ENCODE measurements around the gene SNRNP200. TPM values are rescaled to one million over a fixed set of nuclear protein-coding genes. Genes with fewer than 3 reads are reported as not detected.

The SNRNP200 gene
- polyA plus RNA-seq, 1 donor (not counting 4 experiments of a cell fraction or from before 2014, with no cell fraction given), result 78.4 TPM

DNA sequence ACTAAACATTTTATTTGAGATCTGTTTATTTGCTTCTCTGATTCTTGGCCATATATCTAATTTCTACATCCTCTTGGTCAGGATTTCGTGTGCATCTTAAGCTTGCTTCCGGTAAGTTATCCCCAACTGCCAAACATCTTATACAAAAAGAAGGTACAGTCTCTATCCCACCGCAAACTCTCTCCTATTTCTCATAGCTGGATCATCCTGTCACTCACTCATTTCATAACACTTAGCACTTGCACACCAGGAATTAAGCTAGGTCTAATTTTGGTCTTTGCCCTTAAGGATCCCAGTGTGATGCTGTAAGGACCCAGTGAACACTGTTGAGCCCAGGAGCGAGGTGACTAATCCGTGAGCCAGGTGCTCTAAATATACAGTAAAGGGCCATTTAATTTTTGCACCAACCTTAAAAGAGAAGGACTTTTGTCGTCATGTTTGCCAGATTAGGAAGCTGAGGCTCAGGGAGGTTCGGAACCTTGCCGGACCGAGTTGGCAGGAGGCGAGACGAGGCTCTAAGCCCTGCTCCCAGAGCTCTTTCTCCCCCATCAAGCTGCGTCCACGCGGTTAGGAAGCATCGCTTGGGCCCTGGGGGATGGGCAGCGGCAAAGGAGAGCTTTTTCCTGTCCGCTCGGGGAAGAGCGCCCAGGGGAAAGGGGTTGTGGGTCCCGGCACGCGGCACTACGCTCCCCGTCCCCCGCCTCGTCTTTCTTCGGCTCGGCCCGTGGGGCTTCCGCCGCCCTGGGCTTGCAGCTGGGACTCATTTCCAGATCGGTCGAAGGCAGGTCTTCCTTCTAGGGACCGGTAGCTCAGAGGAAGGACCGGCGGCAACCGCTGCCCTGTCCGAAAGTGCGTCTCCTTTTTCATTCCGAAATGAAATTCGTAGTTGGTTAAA lies 15.6 kb upstream of the SNRNP200 start:
- dilution Hi-C loops (cut with MboI; ENCODE audit: extremely low pct_ligation_motif_present, low sequenced_read_pairs), result no loop called here
- H3K4me1 ChIP-seq (ENCODE audit: control insufficient read depth, extremely low read depth, insufficient read depth, low read length), result peaks cover 16% of the 10 kb centered on the region
- H2AFZ ChIP-seq (ENCODE audit: control insufficient read depth, low read length), result peak overlapping the region; percentile 45
- H3K27me3 ChIP-seq (ENCODE audit: control insufficient read depth, extremely low read depth, insufficient read depth, low read length), result peaks cover 21% of the 10 kb centered on the region
- H3K79me2 ChIP-seq (ENCODE audit: control insufficient read depth, insufficient read depth, low read length), result no peaks in the 10 kb centered on the region
- no peaks in the 10 kb centered on the region for H3K36me3 ChIP-seq (ENCODE audit: control insufficient read depth in 2 of 2, extremely low read depth in 1 of 2, insufficient read depth in 2 of 2, low read length in 2 of 2)
- no peaks in the 10 kb centered on the region for H3K9me3 ChIP-seq (ENCODE audit: control insufficient read depth, low read depth, low read length)
- no peak for TF ChIP-seq EZH2 (IDR thresholded peaks at IDR 0.05; ENCODE audit: low read length)
- TF ChIP-seq, protein P1, sequence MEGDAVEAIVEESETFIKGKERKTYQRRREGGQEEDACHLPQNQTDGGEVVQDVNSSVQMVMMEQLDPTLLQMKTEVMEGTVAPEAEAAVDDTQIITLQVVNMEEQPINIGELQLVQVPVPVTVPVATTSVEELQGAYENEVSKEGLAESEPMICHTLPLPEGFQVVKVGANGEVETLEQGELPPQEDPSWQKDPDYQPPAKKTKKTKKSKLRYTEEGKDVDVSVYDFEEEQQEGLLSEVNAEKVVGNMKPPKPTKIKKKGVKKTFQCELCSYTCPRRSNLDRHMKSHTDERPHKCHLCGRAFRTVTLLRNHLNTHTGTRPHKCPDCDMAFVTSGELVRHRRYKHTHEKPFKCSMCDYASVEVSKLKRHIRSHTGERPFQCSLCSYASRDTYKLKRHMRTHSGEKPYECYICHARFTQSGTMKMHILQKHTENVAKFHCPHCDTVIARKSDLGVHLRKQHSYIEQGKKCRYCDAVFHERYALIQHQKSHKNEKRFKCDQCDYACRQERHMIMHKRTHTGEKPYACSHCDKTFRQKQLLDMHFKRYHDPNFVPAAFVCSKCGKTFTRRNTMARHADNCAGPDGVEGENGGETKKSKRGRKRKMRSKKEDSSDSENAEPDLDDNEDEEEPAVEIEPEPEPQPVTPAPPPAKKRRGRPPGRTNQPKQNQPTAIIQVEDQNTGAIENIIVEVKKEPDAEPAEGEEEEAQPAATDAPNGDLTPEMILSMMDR (optimal IDR thresholded peaks at IDR 0.05 in 1 of 3, IDR thresholded peaks at IDR 0.05 in 1 of 3, conservative IDR thresholded peaks at IDR 0.05 in 1 of 3; ENCODE audit: extremely low read depth in 1 of 3, insufficient read depth in 2 of 3, low read length in 3 of 3), result no peak
- no peaks in the 10 kb centered on the region for H4K20me1 ChIP-seq (ENCODE audit: control insufficient read depth, extremely low read depth, insufficient read depth, low read length)
- DNase-seq (ENCODE audit: low read depth, low spot score) (no peak), FAIRE-seq (no peak)
- peak overlapping the region; percentile 35 for H3K9ac ChIP-seq (ENCODE audit: control insufficient read depth, extremely low read depth, insufficient read depth, low read length)
- H3K4me3 ChIP-seq (ENCODE audit: control insufficient read depth in 2 of 3, extremely low read depth in 1 of 3, insufficient read depth in 2 of 3, low read depth in 1 of 3, low read length in 3 of 3), result peak overlapping the region; percentile 36 to 71 (median 64)
- no peak overlapping the region for H3K27ac ChIP-seq (ENCODE audit: control insufficient read depth, insufficient read depth, low read length)
- no peaks in the 10 kb centered on the region for H3K9me1 ChIP-seq (ENCODE audit: control insufficient read depth, extremely low read depth, insufficient read depth, low read length)
- H3K4me2 ChIP-seq (ENCODE audit: control insufficient read depth, extremely low read depth, insufficient read depth, low read depth, low read length), result peak overlapping the region; percentile 91

DNA sequence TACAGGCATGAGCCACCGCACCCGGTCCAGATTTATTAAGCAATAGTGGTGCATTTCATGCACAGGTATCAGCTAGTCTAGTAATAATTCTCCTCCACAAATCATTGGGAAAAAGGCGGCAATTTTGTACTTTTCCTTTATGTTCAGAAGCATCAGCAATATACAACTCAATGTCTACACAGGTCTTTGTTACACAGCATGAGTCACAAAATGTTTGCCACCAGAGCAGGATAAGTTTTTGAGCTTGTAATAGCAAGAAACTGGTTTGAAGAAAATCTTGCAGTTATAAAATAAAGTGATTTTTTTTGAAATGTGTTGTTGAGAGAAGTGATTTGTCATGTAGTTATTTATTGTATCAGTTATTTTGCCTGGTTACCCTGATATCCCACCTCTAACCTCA lies 15.0 kb upstream of the SNRNP200 start:
- DNase-seq (ENCODE audit: low read depth, low spot score) (no peak), FAIRE-seq (no peak)
- no peaks in the 10 kb centered on the region for H3K79me2 ChIP-seq (ENCODE audit: control insufficient read depth, insufficient read depth, low read length)
- no peaks in the 10 kb centered on the region for H3K9me1 ChIP-seq (ENCODE audit: control insufficient read depth, extremely low read depth, insufficient read depth, low read length)
- H3K9ac ChIP-seq (ENCODE audit: control insufficient read depth, extremely low read depth, insufficient read depth, low read length), result no peak overlapping the region
- no peaks in the 10 kb centered on the region for H3K36me3 ChIP-seq (ENCODE audit: control insufficient read depth in 2 of 2, extremely low read depth in 1 of 2, insufficient read depth in 2 of 2, low read length in 2 of 2)
- no peaks in the 10 kb centered on the region for H3K9me3 ChIP-seq (ENCODE audit: control insufficient read depth, low read depth, low read length)
- H3K4me2 ChIP-seq (ENCODE audit: control insufficient read depth, extremely low read depth, insufficient read depth, low read depth, low read length), result no peak overlapping the region
- peaks cover 10% of the 10 kb centered on the region for H3K4me1 ChIP-seq (ENCODE audit: control insufficient read depth, extremely low read depth, insufficient read depth, low read length)
- no peaks in the 10 kb centered on the region for H4K20me1 ChIP-seq (ENCODE audit: control insufficient read depth, extremely low read depth, insufficient read depth, low read length)
- H3K27ac ChIP-seq (ENCODE audit: control insufficient read depth, insufficient read depth, low read length), result no peak overlapping the region
- H3K4me3 ChIP-seq (ENCODE audit: control insufficient read depth in 2 of 3, extremely low read depth in 1 of 3, insufficient read depth in 2 of 3, low read depth in 1 of 3, low read length in 3 of 3), result no peak overlapping the region
- dilution Hi-C loops (cut with MboI; ENCODE audit: extremely low pct_ligation_motif_present, low sequenced_read_pairs), result no loop called here
- no peak overlapping the region for H2AFZ ChIP-seq (ENCODE audit: control insufficient read depth, low read length)
- TF ChIP-seq, protein P1 (optimal IDR thresholded peaks at IDR 0.05 in 1 of 3, IDR thresholded peaks at IDR 0.05 in 1 of 3, conservative IDR thresholded peaks at IDR 0.05 in 1 of 3; ENCODE audit: extremely low read depth in 1 of 3, insufficient read depth in 2 of 3, low read length in 3 of 3), result no peak
- H3K27me3 ChIP-seq (ENCODE audit: control insufficient read depth, extremely low read depth, insufficient read depth, low read length), result peaks cover 21% of the 10 kb centered on the region
